ENCODE measurements around the gene STRIP1. TPM values are rescaled to one million over a fixed set of nuclear protein-coding genes. Genes with fewer than 3 reads are reported as not detected.

The STRIP1 gene
- total RNA-seq, 1 experiment from 2014 or later, result 36.5 TPM

- no peak for DNase-seq
- Histone ChIP-seq H4K20me1 (ENCODE audit: insufficient read depth) (no peaks in the 10 kb centered on the region), H3K4me2 (no peak overlapping the region), H2AFZ (no peak overlapping the region), H3K4me3 (no peak overlapping the region), H3K36me3 (ENCODE audit: low read depth) (peaks cover 71% of the 10 kb centered on the region), H3K4me1 (replicated peaks; ENCODE audit: insufficient read depth) (no peaks in the 10 kb centered on the region), H3K27me3 (ENCODE audit: insufficient read depth, low read depth) (no peaks in the 10 kb centered on the region), H3K9me3 (ENCODE audit: insufficient read depth, low read depth) (no peaks in the 10 kb centered on the region), H3K27ac (no peak overlapping the region), H3K79me2 (ENCODE audit: low read depth) (no peaks in the 10 kb centered on the region), H3K9me2 (ENCODE audit: insufficient read depth) (no peaks in the 10 kb centered on the region), H3F3A (ENCODE audit: insufficient read depth, low read depth) (peaks cover 24% of the 10 kb centered on the region)
- no TSS peak for BruUV-seq (replicated peaks)
- TF ChIP-seq EZH2 (IDR thresholded peaks at IDR 0.05; ENCODE audit: low read depth), result no peak
- TF ChIP-seq, protein P1, sequence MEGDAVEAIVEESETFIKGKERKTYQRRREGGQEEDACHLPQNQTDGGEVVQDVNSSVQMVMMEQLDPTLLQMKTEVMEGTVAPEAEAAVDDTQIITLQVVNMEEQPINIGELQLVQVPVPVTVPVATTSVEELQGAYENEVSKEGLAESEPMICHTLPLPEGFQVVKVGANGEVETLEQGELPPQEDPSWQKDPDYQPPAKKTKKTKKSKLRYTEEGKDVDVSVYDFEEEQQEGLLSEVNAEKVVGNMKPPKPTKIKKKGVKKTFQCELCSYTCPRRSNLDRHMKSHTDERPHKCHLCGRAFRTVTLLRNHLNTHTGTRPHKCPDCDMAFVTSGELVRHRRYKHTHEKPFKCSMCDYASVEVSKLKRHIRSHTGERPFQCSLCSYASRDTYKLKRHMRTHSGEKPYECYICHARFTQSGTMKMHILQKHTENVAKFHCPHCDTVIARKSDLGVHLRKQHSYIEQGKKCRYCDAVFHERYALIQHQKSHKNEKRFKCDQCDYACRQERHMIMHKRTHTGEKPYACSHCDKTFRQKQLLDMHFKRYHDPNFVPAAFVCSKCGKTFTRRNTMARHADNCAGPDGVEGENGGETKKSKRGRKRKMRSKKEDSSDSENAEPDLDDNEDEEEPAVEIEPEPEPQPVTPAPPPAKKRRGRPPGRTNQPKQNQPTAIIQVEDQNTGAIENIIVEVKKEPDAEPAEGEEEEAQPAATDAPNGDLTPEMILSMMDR (conservative IDR thresholded peaks at IDR 0.05), result peak; percentile 38; the same call in 1 of the 2 replicates
- ChIA-PET POLR2A (ENCODE audit: unreplicated experiment) (no interaction called here), CTCF (interaction anchor here (0.6 kb wide), 1 partner anchor 119 kb away, joined by 3 read pairs; no protein-coding TSS in a partner anchor)
- intact Hi-C loops (cut with micrococcal nuclease; ENCODE audit: unreplicated experiment), result no loop called here
Observed at GRCh38 chr1:110047463-110047862, 13.0 kb downstream of the STRIP1 start.

DNA sequence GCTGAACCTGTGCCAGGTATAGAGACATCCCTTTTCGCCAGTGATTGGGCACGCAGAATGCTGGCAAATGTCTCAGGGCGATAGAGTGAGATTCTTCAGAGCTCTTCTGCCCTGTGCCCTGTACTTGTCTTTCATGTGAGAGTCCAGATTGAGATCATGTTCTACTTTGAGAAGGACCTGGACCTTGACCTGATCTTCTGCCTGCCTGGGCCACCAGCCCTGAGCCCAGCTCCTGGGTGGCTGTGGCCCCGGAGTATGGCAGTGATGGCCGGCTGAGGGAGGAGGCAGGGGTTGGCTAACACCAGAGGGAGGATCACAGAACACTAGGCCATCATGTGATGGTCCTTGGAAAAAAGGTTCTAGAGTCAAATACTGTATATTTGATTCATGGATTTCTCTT lies 13.8 kb downstream of the STRIP1 start:
- peaks cover 64% of the 10 kb centered on the region for H3K36me3 ChIP-seq (ENCODE audit: low read depth)
- H4K20me1 ChIP-seq (ENCODE audit: insufficient read depth), result no peaks in the 10 kb centered on the region
- TF ChIP-seq EZH2 (IDR thresholded peaks at IDR 0.05; ENCODE audit: low read depth), result no peak
- TF ChIP-seq, protein P1 (conservative IDR thresholded peaks at IDR 0.05), result no peak
- intact Hi-C loops (cut with micrococcal nuclease; ENCODE audit: unreplicated experiment), result no loop called here
- H3K4me2 ChIP-seq, result no peak overlapping the region
- no peak for DNase-seq
- H3K27ac ChIP-seq, result no peak overlapping the region
- H3K9me2 ChIP-seq (ENCODE audit: insufficient read depth), result no peaks in the 10 kb centered on the region
- no peaks in the 10 kb centered on the region for H3K79me2 ChIP-seq (ENCODE audit: low read depth)
- H3K9me3 ChIP-seq (ENCODE audit: insufficient read depth, low read depth), result no peaks in the 10 kb centered on the region
- BruUV-seq (replicated peaks), result no TSS peak
- ChIA-PET POLR2A (ENCODE audit: unreplicated experiment) (no interaction called here), CTCF (no interaction called here)
- no peaks in the 10 kb centered on the region for H3K4me1 ChIP-seq (replicated peaks; ENCODE audit: insufficient read depth)
- no peaks in the 10 kb centered on the region for H3K27me3 ChIP-seq (ENCODE audit: insufficient read depth, low read depth)
- no peak overlapping the region for H2AFZ ChIP-seq
- peaks cover 24% of the 10 kb centered on the region for H3F3A ChIP-seq (ENCODE audit: insufficient read depth, low read depth)
- H3K4me3 ChIP-seq, result no peak overlapping the region

DNA sequence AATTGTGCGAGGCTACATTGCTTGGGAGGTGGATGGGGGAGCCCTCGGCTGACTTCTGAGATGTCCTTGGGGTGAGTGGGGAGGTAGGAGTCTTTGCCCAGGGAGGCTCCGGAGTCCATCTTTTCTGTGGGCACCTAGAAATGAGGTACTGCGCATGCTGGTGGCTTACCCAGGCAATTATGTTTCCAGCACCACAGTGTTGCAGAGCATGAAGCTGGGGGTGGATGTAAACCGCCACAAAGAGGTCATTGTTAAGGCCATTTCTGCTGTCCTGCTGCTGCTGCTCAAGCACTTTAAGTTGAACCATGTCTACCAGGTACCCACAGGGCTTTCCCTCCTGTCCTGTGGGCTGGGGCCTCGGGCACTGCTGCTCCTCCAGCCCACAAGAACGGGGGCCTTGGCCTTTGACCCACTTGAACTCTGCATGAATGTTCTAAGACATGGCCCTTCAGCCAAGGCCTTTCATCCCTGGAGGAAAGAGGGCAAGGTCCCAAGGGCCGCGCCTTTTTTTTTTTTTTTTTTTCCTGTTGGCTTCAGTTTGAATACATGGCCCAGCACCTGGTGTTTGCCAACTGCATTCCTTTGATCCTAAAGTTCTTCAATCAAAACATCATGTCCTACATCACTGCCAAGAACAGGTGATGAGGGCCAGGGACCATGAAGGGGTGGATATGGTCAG lies 14.6 kb downstream of the STRIP1 start:
- Histone ChIP-seq H3K9me3 (ENCODE audit: insufficient read depth, low read depth) (no peaks in the 10 kb centered on the region), H4K20me1 (ENCODE audit: insufficient read depth) (no peaks in the 10 kb centered on the region), H3K9me2 (ENCODE audit: insufficient read depth) (no peaks in the 10 kb centered on the region), H3K79me2 (ENCODE audit: low read depth) (no peaks in the 10 kb centered on the region), H3K4me3 (no peak overlapping the region), H3K4me1 (replicated peaks; ENCODE audit: insufficient read depth) (no peaks in the 10 kb centered on the region), H3K36me3 (ENCODE audit: low read depth) (peaks cover 63% of the 10 kb centered on the region), H3K4me2 (no peak overlapping the region), H3F3A (ENCODE audit: insufficient read depth, low read depth) (peaks cover 24% of the 10 kb centered on the region), H2AFZ (no peak overlapping the region), H3K27me3 (ENCODE audit: insufficient read depth, low read depth) (no peaks in the 10 kb centered on the region), H3K27ac (no peak overlapping the region)
- POLR2A ChIA-PET (ENCODE audit: unreplicated experiment), result no interaction called here
- intact Hi-C loops (cut with micrococcal nuclease; ENCODE audit: unreplicated experiment), result no loop called here
- no TSS peak for BruUV-seq (replicated peaks)
- DNase-seq, result peak in 1 of 2 experiments; percentile 52
- CTCF ChIA-PET, result interaction anchor here (0.6 to 0.8 kb wide), 2 partner anchors 19 to 32 kb away, joined by 3 to 5 read pairs; no protein-coding TSS in a partner anchor
- no peak for TF ChIP-seq EZH2 (IDR thresholded peaks at IDR 0.05; ENCODE audit: low read depth)
- TF ChIP-seq, protein P1 (conservative IDR thresholded peaks at IDR 0.05), result no peak

Measured in PC-9 (cell line).